Caco-2 (cell line): ENCODE results near the gene TFB1M. TPM values are rescaled to one million over a fixed set of nuclear protein-coding genes. Genes with fewer than 3 reads are reported as not detected.

Experiments
- BruUV-seq: library from RNA; stranded (reverse); fragments of 400-500 nt; replicated peaks from 2 replicates; lab custom pipeline; 2021; lab: Mats Ljungman, UMichigan
- CTCF ChIA-PET: fragments of 300-600 bp; sonication (Branson Sonifier 250); formaldehyde crosslinking; loops from one replicate; lab custom pipeline; 2022; ENCODE audit warnings: antibody characterized with exemption; lab: Charles Lee
- POLR2A ChIA-PET: fragments of 300-600 bp; sonication (Branson Sonifier 250); formaldehyde crosslinking; loops from one replicate; lab custom pipeline; 2022; ENCODE audit warnings: antibody characterized with exemption; lab: Charles Lee
- DNase-seq, 2 experiments: peaks; one replicate each; pipeline versions ENCODE4 v3.0.0 to v3.0.0-alpha.2; 2020 to 2022
- H3K27me3 ChIP-seq: replicated peaks from 2 replicates; pipeline ENCODE4 v1.6.0; 2011; ENCODE audit warnings: low read length; ENCODE audit not compliant: control insufficient read depth, insufficient read depth
- H3K36me3 ChIP-seq: 2 replicates; pipeline ENCODE4 v1.5.1; 2011; ENCODE audit warnings: low read length; ENCODE audit not compliant: control insufficient read depth, insufficient read depth
- H3K4me1 ChIP-seq: fragments of 250-450 bp; sonication (Bioruptor Pico); 2 replicates; pipeline ENCODE4 v1.5.1; 2020; ENCODE audit warnings: mild to moderate bottlenecking
- H3K4me3 ChIP-seq: 2 replicates; pipeline ENCODE4 v1.5.1; 2011; ENCODE audit warnings: low read depth, mild to moderate bottlenecking, control low read depth, low read length
- H3K9me3 ChIP-seq: fragments of 250-450 bp; sonication (Bioruptor Pico); 2 replicates; pipeline ENCODE4 v1.5.1; 2020; ENCODE audit warnings: mild to moderate bottlenecking, moderate library complexity
- H3K27ac Mint-ChIP-seq: one replicate; pipeline ENCODE4 v1.8.0; 2022; ENCODE audit warnings: mixed read lengths; ENCODE audit not compliant: unreplicated experiment
- H3K27me3 Mint-ChIP-seq: one replicate; pipeline ENCODE4 v1.8.0; 2022; ENCODE audit warnings: mixed read lengths; ENCODE audit not compliant: insufficient read depth, unreplicated experiment
- H3K36me3 Mint-ChIP-seq: one replicate; pipeline ENCODE4 v1.8.0; 2022; ENCODE audit warnings: mild to moderate bottlenecking, mixed read lengths; ENCODE audit not compliant: insufficient read depth, unreplicated experiment
- H3K4me1 Mint-ChIP-seq: one replicate; pipeline ENCODE4 v1.8.0; 2022; ENCODE audit warnings: low read depth, mixed read lengths; ENCODE audit not compliant: unreplicated experiment
- H3K4me3 Mint-ChIP-seq: one replicate; pipeline ENCODE4 v1.8.0; 2022; ENCODE audit warnings: mild to moderate bottlenecking, moderate library complexity, mixed read lengths; ENCODE audit not compliant: unreplicated experiment
- H3K9me3 Mint-ChIP-seq: one replicate; pipeline ENCODE4 v1.8.0; 2022; ENCODE audit warnings: mixed read lengths; ENCODE audit not compliant: unreplicated experiment
- intact Hi-C: fragments of 100-400 bp; cut with micrococcal nuclease; formaldehyde crosslinking; loops from one replicate; pipeline ENCODE4 v1.10.0; 2022; ENCODE audit not compliant: unreplicated experiment
- total RNA-seq: library from RNA; stranded (reverse); gene quantifications from 2 replicates; pipeline ENCODE4 v1.2.3, GENCODE V29; 2022
- TF ChIP-seq, protein P1 (sequence below), 2 experiments: fragments of 200-600 bp in 1 of 2; IDR thresholded peaks; 1 replicate in 1 of 2; 2 replicates in 1 of 2; pipeline versions ENCODE4 v1.5.1 to v1.8.0; 2011 to 2022; ENCODE audit warnings: antibody characterized with exemption in 1 of 2, control low read depth in 1 of 2, inconsistent platforms in 1 of 2, low read depth in 1 of 2, low read length in 1 of 2, mild to moderate bottlenecking in 1 of 2, moderate library complexity in 1 of 2; ENCODE audit not compliant: insufficient read depth in 1 of 2, severe bottlenecking in 1 of 2, unreplicated experiment in 1 of 2

The TFB1M gene
- total RNA-seq, 1 experiment from 2014 or later: 35.7 TPM

- Histone ChIP-seq H3K27me3 (no peaks in the 10 kb centered on the region), H3K9me3 (peaks cover 10% of the 10 kb centered on the region; the same call in 1 of the 2 replicates), H3K4me3 (no peak overlapping the region), H3K36me3 (no peaks in the 10 kb centered on the region), H3K4me1 (no peaks in the 10 kb centered on the region)
- Mint-ChIP-seq H3K27ac (no peak overlapping the region), H3K36me3 (peaks cover 11% of the 10 kb centered on the region), H3K27me3 (no peaks in the 10 kb centered on the region), H3K9me3 (peaks cover 31% of the 10 kb centered on the region), H3K4me1 (no peaks in the 10 kb centered on the region), H3K4me3 (no peak overlapping the region)
- BruUV-seq: no TSS peak
- no peak for DNase-seq
- ChIA-PET POLR2A (no interaction called here), CTCF (interaction anchor here (0.6 kb wide), 1 partner anchor 525 kb away, joined by 5 read pairs; no protein-coding TSS in a partner anchor)
- intact Hi-C loops: loop anchor here (10.0 kb wide), 1 partner anchor 376 kb away; no protein-coding TSS in a partner anchor
- TF ChIP-seq, protein P1, sequence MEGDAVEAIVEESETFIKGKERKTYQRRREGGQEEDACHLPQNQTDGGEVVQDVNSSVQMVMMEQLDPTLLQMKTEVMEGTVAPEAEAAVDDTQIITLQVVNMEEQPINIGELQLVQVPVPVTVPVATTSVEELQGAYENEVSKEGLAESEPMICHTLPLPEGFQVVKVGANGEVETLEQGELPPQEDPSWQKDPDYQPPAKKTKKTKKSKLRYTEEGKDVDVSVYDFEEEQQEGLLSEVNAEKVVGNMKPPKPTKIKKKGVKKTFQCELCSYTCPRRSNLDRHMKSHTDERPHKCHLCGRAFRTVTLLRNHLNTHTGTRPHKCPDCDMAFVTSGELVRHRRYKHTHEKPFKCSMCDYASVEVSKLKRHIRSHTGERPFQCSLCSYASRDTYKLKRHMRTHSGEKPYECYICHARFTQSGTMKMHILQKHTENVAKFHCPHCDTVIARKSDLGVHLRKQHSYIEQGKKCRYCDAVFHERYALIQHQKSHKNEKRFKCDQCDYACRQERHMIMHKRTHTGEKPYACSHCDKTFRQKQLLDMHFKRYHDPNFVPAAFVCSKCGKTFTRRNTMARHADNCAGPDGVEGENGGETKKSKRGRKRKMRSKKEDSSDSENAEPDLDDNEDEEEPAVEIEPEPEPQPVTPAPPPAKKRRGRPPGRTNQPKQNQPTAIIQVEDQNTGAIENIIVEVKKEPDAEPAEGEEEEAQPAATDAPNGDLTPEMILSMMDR (IDR thresholded peaks at IDR 0.05; ENCODE audit: insufficient read depth in 1 of 2, low read depth in 1 of 2, low read length in 1 of 2, severe bottlenecking in 1 of 2, unreplicated experiment in 1 of 2): no peak
Observed at GRCh38 chr6:155240905-155241600, 73.2 kb downstream of the TFB1M start.

DNA sequence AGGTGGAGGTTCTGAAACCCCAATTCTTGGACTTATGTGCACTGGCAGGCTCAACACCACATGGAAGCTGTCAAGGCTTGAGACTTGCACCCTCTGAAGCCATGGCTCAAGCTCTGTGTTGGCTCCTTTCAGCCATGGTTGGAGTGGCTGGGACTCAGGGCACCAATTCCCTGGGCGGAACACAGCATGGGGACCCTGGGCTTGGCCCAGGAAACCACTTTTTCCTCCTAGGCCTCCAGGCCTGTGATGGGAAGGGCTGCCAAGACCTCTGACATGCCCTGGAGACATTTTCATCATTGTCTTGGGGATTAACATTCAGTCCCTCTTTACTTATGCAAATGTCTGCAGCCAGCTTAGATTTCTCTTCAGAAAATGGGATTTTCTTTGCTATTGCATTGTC lies 76.7 kb downstream of the TFB1M start:
- Histone ChIP-seq H3K27me3 (no peaks in the 10 kb centered on the region), H3K4me1 (no peaks in the 10 kb centered on the region), H3K4me3 (no peak overlapping the region), H3K9me3 (peaks cover 10% of the 10 kb centered on the region; the same call in 1 of the 2 replicates), H3K36me3 (no peaks in the 10 kb centered on the region)
- TF ChIP-seq, protein P1 (IDR thresholded peaks at IDR 0.05; ENCODE audit: insufficient read depth in 1 of 2, low read depth in 1 of 2, low read length in 1 of 2, severe bottlenecking in 1 of 2, unreplicated experiment in 1 of 2): no peak
- H3K4me1 Mint-ChIP-seq: no peaks in the 10 kb centered on the region
- peaks cover 11% of the 10 kb centered on the region for H3K36me3 Mint-ChIP-seq
- H3K27ac Mint-ChIP-seq: no peak overlapping the region
- DNase-seq: no peak
- no peaks in the 10 kb centered on the region for H3K27me3 Mint-ChIP-seq
- ChIA-PET POLR2A (interaction anchor here (0.6 kb wide), 1 partner anchor 15 kb away, joined by 11 read pairs; no protein-coding TSS in a partner anchor), CTCF (no interaction called here)
- intact Hi-C loops: no loop called here
- H3K4me3 Mint-ChIP-seq: no peak overlapping the region
- no TSS peak for BruUV-seq
- H3K9me3 Mint-ChIP-seq: peaks cover 31% of the 10 kb centered on the region

- Histone ChIP-seq H3K9me3 (peaks cover 10% of the 10 kb centered on the region; the same call in 1 of the 2 replicates), H3K27me3 (no peaks in the 10 kb centered on the region), H3K4me1 (no peaks in the 10 kb centered on the region), H3K36me3 (no peaks in the 10 kb centered on the region), H3K4me3 (no peak overlapping the region)
- Mint-ChIP-seq H3K4me3 (no peak overlapping the region), H3K9me3 (peaks cover 29% of the 10 kb centered on the region), H3K27me3 (no peaks in the 10 kb centered on the region), H3K4me1 (no peaks in the 10 kb centered on the region), H3K27ac (no peak overlapping the region), H3K36me3 (no peaks in the 10 kb centered on the region)
- TF ChIP-seq, protein P1 (IDR thresholded peaks at IDR 0.05; ENCODE audit: insufficient read depth in 1 of 2, low read depth in 1 of 2, low read length in 1 of 2, severe bottlenecking in 1 of 2, unreplicated experiment in 1 of 2): no peak
- CTCF ChIA-PET: no interaction called here
- DNase-seq: no peak
- POLR2A ChIA-PET: no interaction called here
- BruUV-seq: no TSS peak
- intact Hi-C loops: no loop called here
Observed at GRCh38 chr6:155235087-155235486, 79.2 kb downstream of the TFB1M start.
